NCI-H1436 treated with DMSO at 0.1 percent for 48 hours (cell line): Measurements from ENCODE around the gene ENTR1.
"Not testable (repeated sequence)": the region's sequence is repeated elsewhere in the genome, so short reads cannot be mapped to it uniquely, and the experiment has no call there.

Experiments
- DNase-seq: peaks from one replicate; lab custom pipeline; 2025; lab: John Stamatoyannopoulos, UW

ENTR1 gene

DNA sequence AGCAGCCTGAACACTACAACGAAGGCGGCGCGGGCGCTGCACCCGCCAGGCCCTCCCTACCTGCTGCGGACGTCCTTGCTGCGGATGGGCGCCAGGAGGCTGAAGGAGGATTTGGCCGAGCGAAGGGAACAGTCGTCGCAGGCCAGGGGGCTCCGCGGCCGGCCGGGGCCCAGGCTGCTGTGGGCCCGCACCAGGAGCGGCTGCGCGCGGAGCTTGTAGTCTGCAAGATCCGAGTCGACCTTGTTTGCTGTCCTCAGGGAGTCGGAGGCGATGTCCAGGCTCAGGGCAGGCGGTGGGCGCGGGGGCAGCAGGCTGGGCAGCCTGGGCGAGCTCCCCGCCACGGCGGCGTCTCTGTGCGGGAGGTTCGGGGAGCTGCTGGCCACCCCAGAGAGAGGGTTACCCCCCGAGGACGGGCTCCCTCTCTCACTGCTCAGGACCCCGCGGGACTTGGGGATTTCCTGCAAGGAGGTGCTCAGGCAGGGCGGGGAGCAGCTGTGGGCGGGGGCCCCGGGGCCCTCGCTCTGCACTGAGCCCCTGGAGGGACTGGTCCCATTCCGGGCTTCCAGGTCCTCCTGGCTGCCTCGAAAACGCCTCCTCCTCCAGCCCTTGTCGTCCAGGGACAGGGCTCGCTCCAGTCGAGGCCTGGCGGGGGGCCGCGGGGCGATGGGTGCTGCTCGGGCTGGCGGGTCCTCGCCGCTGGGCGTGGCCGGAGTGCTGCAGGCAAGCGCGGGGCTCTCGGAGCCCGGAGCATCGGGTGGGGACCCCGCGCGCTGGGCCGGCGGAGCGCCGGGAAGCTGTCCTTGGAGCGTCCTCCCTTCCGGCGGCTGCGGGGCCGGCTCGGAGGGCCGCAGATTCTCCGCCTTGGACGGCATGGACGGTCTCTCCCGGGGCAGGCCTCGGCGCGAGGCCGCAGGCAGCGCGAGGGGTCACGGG, 28.4 kb upstream of the ENTR1 start:
- DNase-seq: no peak

DNA sequence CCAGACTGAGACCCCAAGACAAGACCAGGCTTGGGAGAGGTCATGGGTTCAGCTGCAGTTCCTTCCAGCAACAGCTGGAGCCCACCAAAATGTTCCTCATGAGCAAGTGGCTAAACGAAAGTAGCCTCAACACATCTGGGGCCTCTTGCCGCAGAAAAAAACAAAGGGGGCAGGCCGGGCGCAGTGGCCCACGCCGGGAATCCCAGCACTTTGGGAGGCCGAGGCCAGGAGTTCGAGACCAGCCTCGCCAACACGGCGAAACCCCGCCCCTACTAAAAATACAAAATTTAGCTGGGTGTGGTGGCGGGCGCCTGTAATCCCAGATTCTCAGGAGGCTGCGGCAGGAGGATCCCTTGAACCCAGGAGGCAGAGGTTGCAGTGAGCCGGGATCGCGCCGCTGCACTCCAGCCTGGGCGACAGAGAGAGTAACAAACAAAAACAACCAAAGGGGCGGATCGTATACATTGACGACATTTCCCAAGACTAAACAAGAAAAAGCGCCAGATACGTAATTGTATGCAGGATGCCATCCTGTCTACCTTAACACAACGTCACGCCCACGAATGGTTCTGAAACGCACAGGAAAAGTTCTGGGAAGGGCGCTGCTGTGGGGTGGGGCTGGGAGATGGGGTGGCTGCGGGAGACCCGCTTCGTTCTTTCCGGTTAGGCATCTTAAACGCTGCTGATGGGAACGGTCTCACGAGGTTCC, 27.6 kb upstream of the ENTR1 start:
- DNase-seq: no peak

GRCh38 chr9:136437430-136437829, 27.0 kb upstream of the ENTR1 start:
- DNase-seq: no peak

GRCh38 chr9:136436055-136436634, 25.7 kb upstream of the ENTR1 start:
- DNase-seq: no peak

- no peak for DNase-seq
Observed at GRCh38 chr9:136434580-136435169, 24.3 kb upstream of the ENTR1 start.

DNA sequence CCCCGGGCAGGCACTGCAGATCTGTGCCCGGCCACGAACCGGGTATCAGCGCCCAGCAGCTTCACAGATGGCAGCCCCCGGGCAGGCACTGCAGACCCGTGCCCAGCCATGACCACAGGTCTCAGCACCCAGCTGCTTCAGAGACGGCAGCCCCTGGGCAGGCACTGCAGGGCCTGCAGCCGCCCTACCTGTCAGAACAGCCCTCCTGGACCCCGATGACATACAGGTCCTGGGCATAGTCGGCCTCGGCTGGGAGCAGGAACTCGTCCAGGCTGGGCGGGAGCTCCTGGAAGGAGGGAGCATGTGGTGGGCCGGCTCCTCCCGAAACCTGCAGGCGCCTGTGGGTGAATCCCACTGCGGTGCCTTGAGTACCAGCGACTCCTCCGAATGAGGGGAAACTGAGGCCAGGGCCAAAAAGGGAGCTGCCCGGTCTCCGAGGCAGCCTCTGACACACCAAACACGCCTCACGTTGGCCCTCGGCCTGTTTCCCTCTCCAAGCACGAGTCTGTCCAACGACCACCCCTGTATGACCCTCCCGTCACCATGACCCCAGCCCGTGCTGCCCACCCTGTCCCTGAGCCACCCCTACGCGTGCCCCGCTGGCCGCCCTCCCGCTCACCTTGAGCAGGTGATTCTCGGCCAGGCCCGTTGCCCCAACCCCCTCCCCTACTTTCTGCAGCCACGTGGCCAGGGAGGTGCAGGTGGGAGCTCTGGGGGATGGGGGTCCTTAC, 23.6 kb upstream of the ENTR1 start:
- DNase-seq: no peak

- no peak for DNase-seq
Observed at GRCh38 chr9:136433043-136433715, 22.8 kb upstream of the ENTR1 start.

GRCh38 chr9:136432591-136432990, 22.2 kb upstream of the ENTR1 start:
- no peak for DNase-seq

GRCh38 chr9:136431782-136432350, 21.5 kb upstream of the ENTR1 start:
- no peak for DNase-seq

- no peak for DNase-seq
Observed at GRCh38 chr9:136430588-136431234, 20.3 kb upstream of the ENTR1 start.

GRCh38 chr9:136429683-136430491, 19.5 kb upstream of the ENTR1 start:
- DNase-seq: no peak

DNA sequence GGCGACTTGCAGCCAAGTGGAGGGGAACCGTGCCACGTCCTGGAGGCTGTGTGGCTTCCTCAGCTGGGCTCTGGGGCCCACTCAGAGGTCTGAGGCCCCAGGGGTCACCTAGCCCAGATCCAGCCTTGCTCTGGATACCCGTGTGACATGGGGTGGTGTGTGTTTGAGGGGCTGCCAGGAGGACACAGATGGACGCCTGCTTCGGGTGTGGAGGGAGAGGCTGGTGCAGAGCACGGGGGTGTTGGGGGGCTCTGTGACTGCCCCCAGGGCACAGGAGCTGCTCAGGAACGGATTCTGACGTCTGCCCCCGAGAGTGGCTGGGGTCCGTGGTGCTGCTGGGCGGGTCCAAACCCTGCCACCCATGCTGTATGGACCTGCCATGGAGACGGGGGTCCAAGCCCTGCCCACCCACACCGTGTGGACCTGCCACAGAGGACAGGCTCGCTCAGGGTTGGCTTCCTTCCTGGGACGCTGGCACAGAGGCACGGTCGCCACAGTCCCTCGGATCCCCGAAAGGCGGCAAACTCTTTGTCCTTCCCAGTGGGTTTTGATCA, 18.7 kb upstream of the ENTR1 start:
- DNase-seq: no peak

DNA sequence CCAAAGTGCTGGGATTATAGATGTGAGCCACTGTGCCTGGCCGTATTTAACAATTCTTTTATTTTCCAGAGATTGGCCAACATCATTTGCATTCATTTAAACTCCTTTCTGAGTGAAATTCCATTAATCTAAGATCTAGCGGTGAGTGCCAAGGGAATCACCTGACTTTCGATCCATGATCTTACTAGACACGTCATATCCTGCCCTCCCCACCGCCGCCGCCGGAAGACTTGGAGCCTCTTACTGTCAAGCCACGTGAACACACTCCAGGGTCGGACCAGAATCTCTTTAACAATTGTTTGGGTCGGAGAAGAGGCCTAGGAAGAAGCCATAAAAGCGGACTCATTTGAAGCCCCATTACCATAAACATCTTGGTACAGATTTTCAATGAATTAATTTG, 16.4 kb upstream of the ENTR1 start:
- DNase-seq: no peak

DNA sequence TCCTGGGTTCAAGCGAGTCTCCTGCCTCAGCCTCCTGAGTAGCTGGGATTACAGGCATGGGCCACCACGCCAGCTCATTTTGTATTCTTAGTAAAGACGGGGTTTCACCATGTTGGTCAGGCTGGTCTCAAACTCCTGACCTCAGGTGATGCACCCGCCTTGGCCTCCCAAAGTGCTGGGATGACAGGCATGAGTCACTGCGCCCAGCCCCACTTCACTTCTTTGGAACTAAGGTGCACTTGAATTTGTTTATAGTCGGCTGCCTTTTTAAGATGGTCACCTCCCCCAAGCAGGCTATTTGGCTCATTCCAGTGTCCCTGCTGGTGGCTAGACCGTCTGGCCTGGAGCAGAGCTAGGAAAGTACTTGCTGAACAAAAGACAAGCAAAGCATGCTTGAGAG, 15.0 kb upstream of the ENTR1 start:
- DNase-seq: not testable (repeated sequence)

- no peak for DNase-seq
Observed at GRCh38 chr9:136424750-136425362, 14.4 kb upstream of the ENTR1 start.

GRCh38 chr9:136423432-136424146, 13.2 kb upstream of the ENTR1 start:
- DNase-seq: no peak

DNA sequence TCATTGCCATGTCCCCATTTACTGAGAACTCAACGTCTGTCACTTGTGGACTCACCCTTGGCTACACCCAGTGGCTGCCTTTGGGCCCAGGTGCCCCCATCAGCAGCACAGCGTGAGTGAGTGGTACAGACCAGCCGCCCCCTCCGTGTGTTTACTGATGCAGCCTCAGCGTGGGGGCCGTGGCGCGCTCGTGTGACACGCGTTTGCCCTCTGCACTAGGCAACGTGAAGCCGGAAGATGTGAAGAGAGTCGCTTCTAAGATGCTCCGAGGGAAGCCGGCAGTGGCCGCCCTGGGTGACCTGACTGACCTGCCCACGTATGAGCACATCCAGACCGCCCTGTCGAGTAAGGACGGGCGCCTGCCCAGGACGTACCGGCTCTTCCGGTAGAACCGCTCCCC, 12.5 kb upstream of the ENTR1 start:
- DNase-seq: no peak

DNA sequence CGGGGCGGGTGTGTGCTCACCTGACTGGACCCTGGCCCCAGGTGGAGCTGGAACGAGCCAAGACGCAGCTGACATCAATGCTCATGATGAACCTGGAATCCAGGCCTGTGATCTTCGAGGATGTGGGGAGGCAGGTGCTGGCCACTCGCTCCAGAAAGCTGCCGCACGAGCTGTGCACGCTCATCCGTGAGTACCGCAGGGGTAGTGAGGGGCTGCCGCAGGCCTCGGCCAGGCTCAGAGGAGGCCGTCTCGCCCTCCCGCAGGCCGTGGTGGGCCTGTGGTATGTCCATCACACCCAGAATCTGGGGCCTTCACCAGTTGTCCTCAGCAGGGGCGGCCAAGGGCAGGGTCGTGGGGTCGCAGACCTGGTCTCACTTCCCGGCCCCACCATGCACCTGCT, 11.4 kb upstream of the ENTR1 start:
- DNase-seq: no peak
